Stimulated activated memory B cell treated with anti-CD40 and anti-IgM and Interleukin-4, amounts not matched to agents 10 μg/mL and 1 μg/mL and 100 μg/mL, for 72 hours (primary cell): ENCODE data around the gene ICAM1.

Experiments used
- ATAC-seq: fragments of 150-1000 bp; cut with Tn5 transposase; 2 replicates; pipeline ENCODE4 v1.10.0; 2021
- H3K27ac Mint-ChIP-seq: one replicate; pipeline ENCODE4 v1.8.0; 2022; ENCODE audit warnings: mild to moderate bottlenecking, mixed read lengths
- H3K27me3 Mint-ChIP-seq: one replicate; pipeline ENCODE4 v1.8.0; 2022; ENCODE audit warnings: mixed read lengths
- H3K36me3 Mint-ChIP-seq: one replicate; pipeline ENCODE4 v1.8.0; 2022; ENCODE audit warnings: mixed read lengths
- H3K4me1 Mint-ChIP-seq: one replicate; pipeline ENCODE4 v1.8.0; 2022; ENCODE audit warnings: mixed read lengths
- H3K4me3 Mint-ChIP-seq: one replicate; pipeline ENCODE4 v1.8.0; 2022; ENCODE audit warnings: mild to moderate bottlenecking, moderate library complexity, mixed read lengths
- H3K9me3 Mint-ChIP-seq: one replicate; pipeline ENCODE4 v1.8.0; 2022; ENCODE audit warnings: mixed read lengths

ICAM1 gene

DNA sequence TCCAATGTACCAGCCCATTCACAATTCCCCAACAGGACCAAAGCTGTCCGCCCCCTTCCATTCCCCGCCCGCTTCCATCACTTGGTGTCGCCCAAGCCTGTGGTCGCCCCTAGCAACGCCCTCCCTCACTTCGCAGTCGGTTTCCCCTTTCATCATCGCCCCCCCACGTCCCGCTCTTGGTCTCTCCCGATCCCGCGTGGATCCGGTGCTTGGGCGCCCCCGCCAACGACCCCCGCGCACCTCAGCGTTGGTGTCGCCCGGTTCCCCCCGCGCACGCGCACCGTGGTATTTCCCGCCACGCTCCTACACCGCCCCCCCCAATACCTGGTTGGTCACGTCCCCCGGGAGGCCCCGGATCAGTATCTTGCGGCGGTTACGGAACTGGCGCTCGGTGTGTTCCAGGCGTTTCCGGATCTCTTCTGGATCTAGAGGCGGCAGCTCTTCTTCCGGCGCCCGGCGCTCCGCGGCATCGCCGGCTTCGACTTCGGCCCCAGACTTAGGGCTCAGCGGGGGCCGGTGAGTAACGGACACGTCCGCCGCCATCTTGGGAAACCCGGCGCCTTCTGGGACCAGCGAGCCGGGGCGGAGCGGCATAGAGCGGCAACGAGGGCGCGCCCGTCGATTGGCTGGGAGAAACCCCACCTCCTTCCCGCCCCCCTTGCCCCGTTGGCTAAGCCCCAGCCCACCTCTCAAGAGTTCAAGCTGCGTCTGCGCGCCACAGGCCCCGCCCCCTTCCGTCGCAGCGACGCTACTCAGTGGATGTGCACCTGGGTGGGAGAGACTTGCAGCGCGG lies 62.2 kb downstream of the ICAM1 start, which contains the start of gene RAVER1:
RAVER1 (minus strand) TSS at position 565 of the 793 bp plus-strand sequence; CDS start at position 543, 22 bp downstream.
- H3K36me3 Mint-ChIP-seq: peaks cover 28% of the 10 kb centered on the region

GRCh38 chr19:10333758-10334587 lies 63.1 kb downstream of the ICAM1 start:
- peaks cover 47% of the 10 kb centered on the region for H3K4me1 Mint-ChIP-seq
- H3K27ac Mint-ChIP-seq: peak overlapping the region; percentile 89
- peak overlapping the region; percentile 91 for H3K4me3 Mint-ChIP-seq
- H3K27me3 Mint-ChIP-seq: no peaks in the 10 kb centered on the region
- peaks cover 28% of the 10 kb centered on the region for H3K36me3 Mint-ChIP-seq
- peak; percentile 7 for ATAC-seq
- H3K9me3 Mint-ChIP-seq: no peaks in the 10 kb centered on the region

More for the DNA sequence above, 62.2 kb downstream of the ICAM1 start, which contains the start of gene RAVER1:
- Mint-ChIP-seq H3K27ac (peak within 1 kb of the TSS; percentile 89), H3K9me3 (no peaks in the 10 kb centered on the region), H3K4me1 (peaks cover 38% of the 10 kb centered on the region), H3K27me3 (no peaks in the 10 kb centered on the region), H3K4me3 (peak within 1 kb of the TSS; percentile 91)
- ATAC-seq: peak; percentile 98

DNA sequence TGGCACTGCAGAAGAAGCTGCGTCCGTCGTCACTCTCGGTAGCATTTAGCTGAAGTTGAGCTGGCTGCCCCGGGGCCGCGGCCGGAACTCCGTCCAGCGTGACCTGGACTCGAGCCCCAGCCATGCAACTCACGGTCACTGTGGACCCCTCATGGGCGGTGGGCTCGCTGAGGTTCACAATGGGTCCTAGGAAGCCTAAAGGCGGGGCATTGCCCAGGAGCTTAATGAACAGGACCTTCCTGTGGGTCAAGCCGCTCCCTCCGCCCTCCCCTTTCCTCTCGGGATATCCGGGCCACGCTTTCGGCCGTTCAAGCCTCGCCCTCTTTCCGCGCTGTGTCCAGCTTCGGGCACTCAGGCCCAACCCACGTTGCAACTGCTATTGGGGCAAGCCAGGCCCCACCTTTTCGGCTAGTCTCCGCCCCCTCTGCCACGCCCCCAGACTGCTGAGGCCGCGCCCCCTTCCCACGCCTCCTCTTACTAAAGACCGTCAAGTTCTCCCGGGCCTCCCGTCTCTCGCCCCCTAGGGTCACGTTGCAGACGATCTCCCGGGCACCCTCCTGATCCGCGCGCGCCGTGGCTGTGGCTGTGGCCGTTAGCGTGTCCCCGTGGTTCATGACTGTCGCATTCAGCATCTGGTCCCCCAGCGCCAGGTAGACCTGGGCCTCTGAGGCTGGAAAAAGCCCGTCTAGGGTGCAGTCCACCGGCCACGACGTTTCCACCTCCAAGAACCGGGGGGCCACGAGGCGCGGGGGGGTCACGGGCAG lies 63.9 kb downstream of the ICAM1 start:
- H3K4me1 Mint-ChIP-seq: peaks cover 54% of the 10 kb centered on the region
- no peaks in the 10 kb centered on the region for H3K9me3 Mint-ChIP-seq
- H3K36me3 Mint-ChIP-seq: peaks cover 25% of the 10 kb centered on the region
- ATAC-seq: no peak
- H3K27ac Mint-ChIP-seq: peak overlapping the region; percentile 24
- H3K4me3 Mint-ChIP-seq: peak overlapping the region; percentile 18
- no peaks in the 10 kb centered on the region for H3K27me3 Mint-ChIP-seq

DNA sequence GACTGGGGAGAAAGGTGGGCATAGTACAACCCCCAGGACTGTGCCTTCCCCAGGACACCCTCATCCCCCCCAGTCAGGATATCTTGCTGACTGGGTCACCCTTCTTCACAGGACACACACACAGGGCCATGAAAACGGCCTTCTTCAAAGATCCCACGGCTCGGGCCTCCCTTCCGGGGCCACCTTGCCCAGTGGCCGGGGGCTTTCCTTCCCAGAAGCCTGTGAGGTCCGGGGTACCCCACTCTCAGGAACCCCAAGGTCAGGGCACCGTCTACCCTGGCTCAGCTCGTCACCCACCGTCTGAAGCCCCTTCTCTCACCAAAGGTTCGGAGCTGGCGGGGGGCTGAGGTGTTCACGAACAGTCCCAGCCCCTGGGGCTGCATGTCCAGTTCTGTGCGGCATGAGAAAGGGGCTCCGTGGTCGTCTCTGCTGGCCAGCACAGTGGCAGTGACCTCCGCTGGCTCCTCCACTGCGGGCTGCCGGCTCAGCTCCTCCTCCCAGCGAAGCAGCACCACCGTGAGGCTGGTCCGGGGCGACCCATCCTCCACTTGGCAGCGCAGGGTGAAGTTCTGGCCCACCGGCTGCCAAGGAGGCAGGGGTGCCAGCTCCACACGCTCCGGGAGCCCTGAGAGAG lies 64.5 kb downstream of the ICAM1 start:
- peaks cover 20% of the 10 kb centered on the region for H3K36me3 Mint-ChIP-seq
- no peak overlapping the region for H3K4me3 Mint-ChIP-seq
- H3K9me3 Mint-ChIP-seq: no peaks in the 10 kb centered on the region
- no peaks in the 10 kb centered on the region for H3K27me3 Mint-ChIP-seq
- peaks cover 58% of the 10 kb centered on the region for H3K4me1 Mint-ChIP-seq
- ATAC-seq: no peak
- H3K27ac Mint-ChIP-seq: no peak overlapping the region
